Large intestine (tissue), 3 donors: Measurements from ENCODE around the gene PHF1. TPM values are rescaled to one million over a fixed set of nuclear protein-coding genes. Genes with fewer than 3 reads are reported as not detected.
A peak's percentile ranks its signal among the peaks of the same experiment; 100 is the strongest.
"Not testable (repeated sequence)": the region's sequence is repeated elsewhere in the genome, so short reads cannot be mapped to it uniquely, and the experiment has no call there.

Experiments
- DNase-seq, 2 donors: peaks; one replicate each; pipeline versions ENCODE4 v3.0.0 to v3.0.0-alpha.2; 2013
- H3K27ac ChIP-seq: one replicate; pipeline ENCODE4 v1.5.1; 2013; ENCODE audit warnings: low read length
- H3K27me3 ChIP-seq: 2 replicates; pipeline ENCODE4 v1.6.1; 2013; ENCODE audit warnings: low read length; ENCODE audit not compliant: control insufficient read depth, insufficient read depth
- H3K36me3 ChIP-seq: 2 replicates; pipeline ENCODE4 v1.6.1; 2013; ENCODE audit warnings: low read length; ENCODE audit not compliant: control insufficient read depth, insufficient read depth
- H3K4me1 ChIP-seq: one replicate; pipeline ENCODE4 v1.6.1; 2013; ENCODE audit warnings: low read length; ENCODE audit not compliant: control insufficient read depth, insufficient read depth
- H3K4me3 ChIP-seq: one replicate; pipeline ENCODE4 v1.5.1; 2013; ENCODE audit warnings: low read length
- H3K9me3 ChIP-seq: one replicate; pipeline ENCODE4 v1.6.1; 2013; ENCODE audit warnings: mild to moderate bottlenecking, low read depth, low read length, moderate library complexity; ENCODE audit not compliant: control insufficient read depth
- WGBS: methylation state at CpG from one replicate; pipeline ENCODE4 v1.1.5; 2013; ENCODE audit warnings: low lambda C conversion rate; ENCODE audit not compliant: insufficient coverage; 5-methylcytosine and 5-hydroxymethylcytosine counted together
- polyA plus RNA-seq: library from polyadenylated mRNA; unstranded; fragments of 120-200 nt; gene quantifications from one replicate; pipeline ENCODE4 v1.2.1, GENCODE V29; 2013

The PHF1 gene
- polyA plus RNA-seq, 1 donor, result 50.1 TPM

DNA sequence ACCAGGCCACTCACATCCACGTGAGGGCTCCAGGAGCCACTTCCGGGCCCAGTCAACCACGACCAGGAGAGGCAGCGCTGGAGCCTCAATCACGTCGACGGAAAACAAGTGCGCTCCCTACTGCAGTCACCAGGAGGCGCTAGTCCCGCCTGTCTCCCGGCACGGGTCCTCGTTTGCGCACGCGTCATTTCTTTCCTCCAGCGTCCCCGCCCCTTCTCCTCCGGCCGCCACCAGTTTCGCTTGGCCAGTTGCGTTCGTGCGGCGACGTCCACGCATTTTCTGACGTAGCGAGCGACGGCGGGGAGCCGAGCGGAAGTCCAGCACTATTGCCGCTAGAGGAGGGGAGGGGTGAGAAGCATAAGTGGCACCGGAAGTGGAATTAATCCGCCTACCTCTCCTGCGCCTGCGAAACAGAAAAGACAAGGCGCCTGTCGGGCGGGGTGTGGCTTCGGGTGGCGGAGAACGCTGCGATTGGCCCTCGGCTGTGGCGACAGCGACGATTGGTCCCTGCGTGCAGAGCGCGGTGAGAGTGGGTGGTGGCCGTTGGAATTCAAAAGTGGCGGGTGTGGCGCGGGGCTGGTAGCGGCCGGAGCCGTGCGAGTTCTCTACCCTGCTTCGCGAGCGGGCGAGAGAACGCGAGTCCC, 19.4 kb upstream of the PHF1 start, which contains the start of gene KIFC1:
TSS of gene KIFC1 (plus strand) at position 546 of the 644 bp plus-strand sequence. CDS start 163 bp downstream, outside the sequence.
- no peaks in the 10 kb centered on the region for H3K27me3 ChIP-seq
- peaks cover 4% of the 10 kb centered on the region for H3K4me1 ChIP-seq
- WGBS, result no CpG with 5 or more reads among the region's 67 CpGs
- DNase-seq, result peak; percentile 100
- peak within 1 kb of the TSS; percentile 76 for H3K4me3 ChIP-seq
- peak within 1 kb of the TSS; percentile 94 for H3K27ac ChIP-seq
- no peaks in the 10 kb centered on the region for H3K36me3 ChIP-seq
- H3K9me3 ChIP-seq, result no peaks in the 10 kb centered on the region

DNA sequence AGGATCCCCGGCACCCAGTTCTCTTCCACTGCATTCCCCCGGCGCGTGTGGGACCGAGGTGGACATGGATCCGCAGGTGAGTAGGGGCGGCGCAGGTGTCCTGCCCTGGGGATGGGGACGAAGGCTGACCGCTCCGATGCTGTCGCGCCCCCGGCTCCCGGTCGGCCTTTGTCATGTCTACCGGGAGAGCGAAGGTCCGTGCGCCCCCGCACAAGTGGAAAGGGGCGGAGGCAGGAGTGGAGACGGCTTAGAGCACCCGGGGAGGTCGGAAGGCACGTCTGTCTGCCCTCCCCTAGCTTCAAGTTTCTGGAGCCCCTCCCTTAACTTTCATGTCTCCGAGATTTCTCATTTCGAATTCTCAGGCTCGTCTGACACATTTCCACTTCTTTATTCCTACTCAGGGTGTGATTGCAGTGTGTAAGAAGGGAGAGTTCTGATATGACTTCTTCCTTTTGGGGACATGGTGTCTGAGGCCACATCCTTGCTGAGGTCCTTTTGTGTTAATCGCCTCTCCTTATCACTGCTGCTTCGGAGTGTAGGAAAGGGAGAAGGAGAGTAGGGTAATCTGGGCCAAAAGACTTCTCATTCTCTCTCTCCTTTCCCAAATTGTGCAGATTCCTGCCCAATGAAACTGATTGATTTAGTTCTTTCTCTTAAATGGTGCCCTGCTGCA, 18.8 kb upstream of the PHF1 start:
- Histone ChIP-seq H3K27ac (peak overlapping the region; percentile 94), H3K4me3 (peak overlapping the region; percentile 76), H3K27me3 (no peaks in the 10 kb centered on the region), H3K4me1 (peaks cover 4% of the 10 kb centered on the region), H3K36me3 (no peaks in the 10 kb centered on the region), H3K9me3 (no peaks in the 10 kb centered on the region)
- WGBS, result no CpG with 5 or more reads among the region's 31 CpGs
- peak in 1 of 2 donors; percentile 38 for DNase-seq

DNA sequence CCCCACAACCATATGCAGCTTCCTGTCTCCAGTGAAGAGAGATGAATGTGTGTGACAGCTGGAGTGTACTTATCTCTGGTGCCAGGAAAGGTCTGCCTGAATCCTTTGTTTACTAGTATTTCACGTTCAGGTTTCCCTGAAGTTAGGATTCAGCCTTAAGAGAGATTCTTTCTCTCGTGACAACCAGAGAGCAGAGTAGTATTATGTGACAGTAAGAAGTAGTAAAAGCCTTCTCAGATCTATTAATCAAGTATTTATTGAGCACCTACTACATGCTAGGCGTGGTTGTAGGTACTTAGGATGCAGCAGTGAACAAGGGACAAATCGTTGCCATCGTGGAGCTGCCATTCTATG, 18.2 kb upstream of the PHF1 start:
- Histone ChIP-seq H3K36me3 (no peaks in the 10 kb centered on the region), H3K4me3 (peak overlapping the region; percentile 76), H3K27ac (peak overlapping the region; percentile 94), H3K9me3 (no peaks in the 10 kb centered on the region), H3K4me1 (peaks cover 4% of the 10 kb centered on the region), H3K27me3 (no peaks in the 10 kb centered on the region)
- peak in 1 of 2 donors; percentile 40 for DNase-seq
- no CpG with 5 or more reads among the region's 5 CpGs for WGBS

DNA sequence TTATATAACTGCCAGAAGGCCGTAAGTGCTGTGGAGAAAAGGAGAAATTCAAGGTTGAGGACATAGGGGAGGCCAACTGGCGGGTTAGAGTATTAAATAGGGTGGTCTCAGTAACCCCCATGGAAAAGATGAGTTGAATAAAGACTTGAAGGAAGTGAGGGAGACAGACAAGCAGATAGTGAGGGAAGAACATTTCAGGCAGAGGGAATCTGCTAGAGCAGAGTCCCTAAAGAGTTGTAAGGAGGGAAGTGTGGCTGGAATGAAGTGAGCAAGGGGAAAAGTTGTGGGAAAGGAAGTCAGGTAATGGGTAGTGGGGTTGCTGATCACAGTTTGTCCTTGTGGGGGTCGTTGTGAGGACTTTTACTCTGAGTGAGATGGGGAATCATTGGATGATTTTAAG, 17.8 kb upstream of the PHF1 start:
- no peaks in the 10 kb centered on the region for H3K9me3 ChIP-seq
- no peaks in the 10 kb centered on the region for H3K27me3 ChIP-seq
- H3K4me1 ChIP-seq, result peaks cover 4% of the 10 kb centered on the region
- DNase-seq, result no peak
- peak overlapping the region; percentile 76 for H3K4me3 ChIP-seq
- H3K27ac ChIP-seq, result no peak overlapping the region
- no peaks in the 10 kb centered on the region for H3K36me3 ChIP-seq
- 61% methylated on average over 3 of the region's 3 CpGs for WGBS

DNA sequence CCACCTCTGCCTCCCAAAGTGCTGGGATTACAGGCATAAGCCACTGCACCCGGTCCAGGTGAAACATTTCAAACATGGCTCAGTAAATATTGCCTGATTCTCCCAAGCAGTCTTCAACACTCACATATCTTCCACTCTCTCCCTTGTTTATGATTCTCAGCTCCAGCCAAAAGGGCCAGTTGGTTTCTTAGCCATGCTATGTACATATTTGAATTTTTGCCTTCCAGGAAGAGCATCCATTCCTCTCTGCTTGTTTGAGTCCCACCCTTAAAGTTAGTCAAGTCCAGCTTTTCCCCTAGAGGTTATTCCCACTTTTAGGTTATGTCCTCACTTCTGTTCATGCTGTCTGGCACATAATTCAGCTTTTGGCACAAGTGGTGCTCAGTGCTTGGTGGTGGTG, 13.3 kb upstream of the PHF1 start:
- WGBS, result no CpG with 5 or more reads among the region's 1 CpG
- no peak for DNase-seq
- Histone ChIP-seq H3K27ac (no peak overlapping the region), H3K27me3 (no peaks in the 10 kb centered on the region), H3K36me3 (no peaks in the 10 kb centered on the region), H3K4me1 (no peaks in the 10 kb centered on the region), H3K4me3 (no peak overlapping the region), H3K9me3 (no peaks in the 10 kb centered on the region)

DNA sequence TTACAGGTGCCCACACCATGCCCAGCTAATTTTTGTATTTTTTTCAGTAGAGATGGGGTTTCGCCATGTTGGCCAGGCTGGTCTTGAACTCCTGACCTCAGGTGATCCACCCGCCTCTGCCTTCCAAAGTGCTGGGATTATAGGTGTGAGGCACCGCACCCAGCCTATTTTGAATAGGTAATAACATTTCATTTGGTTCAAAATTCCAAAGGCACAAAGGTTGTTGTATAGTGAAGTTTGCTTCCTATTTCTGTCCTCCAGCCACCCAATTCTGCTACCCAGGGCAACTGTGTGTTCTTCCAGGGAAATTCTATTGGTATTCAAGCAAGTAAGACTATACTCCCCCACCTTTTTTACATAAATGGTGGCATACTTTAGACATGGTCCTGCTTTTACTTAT, 12.2 kb upstream of the PHF1 start:
- not testable (repeated sequence) for H3K27ac ChIP-seq, H3K36me3 ChIP-seq, H3K27me3 ChIP-seq, DNase-seq, H3K9me3 ChIP-seq, H3K4me1 ChIP-seq, H3K4me3 ChIP-seq
- WGBS, result no CpG with 5 or more reads among the region's 3 CpGs

DNA sequence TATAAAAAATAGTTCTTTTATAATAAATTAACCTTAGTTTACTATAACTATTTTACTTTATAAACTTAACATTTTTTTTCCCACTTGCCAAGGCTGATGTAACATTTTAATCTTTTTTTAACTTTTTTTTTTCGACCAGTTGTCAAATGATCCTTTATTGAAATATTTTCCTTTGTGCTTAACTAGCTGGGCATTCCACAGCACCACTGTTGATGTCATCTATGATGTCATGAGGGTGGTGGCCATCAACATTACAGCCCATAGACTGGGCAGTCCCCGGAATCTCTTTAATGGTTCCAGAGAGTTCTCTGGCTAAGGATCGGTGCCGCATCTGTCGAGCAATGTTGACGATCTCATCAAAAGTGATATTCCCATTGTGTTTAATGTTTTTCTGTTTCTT, 10.9 kb upstream of the PHF1 start:
- 100% methylated on average over 1 of the region's 6 CpGs for WGBS

DNA sequence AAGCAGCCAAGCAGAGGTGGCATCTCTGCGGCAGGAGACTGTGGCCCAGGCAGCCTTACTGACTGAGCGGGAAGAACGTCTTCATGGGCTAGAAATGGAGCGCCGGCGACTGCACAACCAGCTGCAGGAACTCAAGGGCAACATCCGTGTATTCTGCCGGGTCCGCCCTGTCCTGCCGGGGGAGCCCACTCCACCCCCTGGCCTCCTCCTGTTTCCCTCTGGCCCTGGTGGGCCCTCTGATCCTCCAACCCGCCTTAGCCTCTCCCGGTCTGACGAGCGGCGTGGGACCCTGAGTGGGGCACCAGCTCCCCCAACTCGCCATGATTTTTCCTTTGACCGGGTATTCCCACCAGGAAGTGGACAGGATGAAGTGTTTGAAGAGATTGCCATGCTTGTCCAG, 5.9 kb upstream of the PHF1 start:
- Histone ChIP-seq H3K4me1 (peaks cover 3% of the 10 kb centered on the region), H3K27me3 (no peaks in the 10 kb centered on the region), H3K9me3 (no peaks in the 10 kb centered on the region), H3K27ac (no peak overlapping the region), H3K4me3 (no peak overlapping the region), H3K36me3 (peaks cover 23% of the 10 kb centered on the region)
- no peak for DNase-seq
- no CpG with 5 or more reads among the region's 17 CpGs for WGBS

More for the DNA sequence above, 10.9 kb upstream of the PHF1 start:
- DNase-seq, H3K4me3 ChIP-seq, H3K27ac ChIP-seq, H3K4me1 ChIP-seq, H3K27me3 ChIP-seq, H3K9me3 ChIP-seq, H3K36me3 ChIP-seq: not testable (repeated sequence)

DNA sequence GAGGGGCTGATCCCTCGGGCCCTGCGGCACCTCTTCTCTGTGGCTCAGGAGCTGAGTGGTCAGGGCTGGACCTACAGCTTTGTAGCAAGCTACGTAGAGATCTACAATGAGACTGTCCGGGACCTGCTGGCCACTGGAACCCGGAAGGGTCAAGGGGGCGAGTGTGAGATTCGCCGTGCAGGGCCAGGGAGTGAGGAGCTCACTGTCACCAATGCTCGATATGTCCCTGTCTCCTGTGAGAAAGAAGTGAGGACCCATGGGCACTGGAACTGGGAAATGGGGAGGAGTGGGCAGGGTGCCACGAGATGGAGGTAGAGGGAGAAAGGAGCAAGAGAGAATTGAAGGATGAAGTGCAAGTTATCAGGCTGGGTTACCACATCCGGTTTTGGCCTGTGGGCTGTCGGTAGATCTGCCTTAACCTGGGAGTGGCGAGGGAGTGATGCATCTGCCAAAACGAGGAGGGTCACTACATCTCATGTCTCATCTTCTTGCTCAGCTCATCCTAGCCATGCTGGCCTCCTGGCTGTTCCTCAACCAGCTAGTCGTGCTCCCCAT, 5.4 kb upstream of the PHF1 start:
- DNase-seq, result no peak
- Histone ChIP-seq H3K4me3 (no peak overlapping the region), H3K4me1 (peaks cover 3% of the 10 kb centered on the region), H3K27me3 (no peaks in the 10 kb centered on the region), H3K9me3 (no peaks in the 10 kb centered on the region), H3K27ac (no peak overlapping the region), H3K36me3 (peaks cover 23% of the 10 kb centered on the region)
- 100% methylated on average over 1 of the region's 15 CpGs for WGBS

DNA sequence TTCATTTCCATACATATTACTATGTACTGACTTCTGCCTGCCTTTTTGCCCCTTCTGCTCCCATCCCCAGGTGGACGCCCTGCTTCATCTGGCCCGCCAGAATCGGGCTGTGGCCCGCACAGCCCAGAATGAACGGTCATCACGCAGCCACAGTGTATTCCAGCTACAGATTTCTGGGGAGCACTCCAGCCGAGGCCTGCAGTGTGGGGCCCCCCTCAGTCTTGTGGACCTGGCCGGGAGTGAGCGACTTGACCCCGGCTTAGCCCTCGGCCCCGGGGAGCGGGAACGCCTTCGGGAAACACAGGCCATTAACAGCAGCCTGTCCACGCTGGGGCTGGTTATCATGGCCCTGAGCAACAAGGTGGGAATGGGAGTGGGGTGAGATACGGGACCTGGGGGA, 4.7 kb upstream of the PHF1 start:
- Histone ChIP-seq H3K9me3 (no peaks in the 10 kb centered on the region), H3K4me1 (peaks cover 3% of the 10 kb centered on the region), H3K4me3 (no peak overlapping the region), H3K27ac (no peak overlapping the region), H3K36me3 (peaks cover 23% of the 10 kb centered on the region), H3K27me3 (no peaks in the 10 kb centered on the region)
- WGBS, result no CpG with 5 or more reads among the region's 17 CpGs
- no peak for DNase-seq
